Left ventricle myocardium inferior (tissue), 1 donor: ENCODE data around the gene ALG9. TPM values are rescaled to one million over a fixed set of nuclear protein-coding genes. Genes with fewer than 3 reads are reported as not detected.

Source experiments
- DNase-seq: peaks from one replicate; pipeline ENCODE4 v3.0.0-alpha.2; 2020
- H3K27ac ChIP-seq: fragments of 200-600 bp; replicated peaks from 2 replicates; pipeline ENCODE4 v1.8.0; 2021
- H3K27me3 ChIP-seq: fragments of 200-600 bp; 2 replicates; pipeline ENCODE4 v1.8.0; 2021; ENCODE audit warnings: low read depth
- H3K36me3 ChIP-seq: fragments of 200-600 bp; 2 replicates; pipeline ENCODE4 v1.8.0; 2021
- H3K4me1 ChIP-seq: fragments of 200-600 bp; 2 replicates; pipeline ENCODE4 v1.8.0; 2021
- H3K4me3 ChIP-seq: fragments of 200-600 bp; 2 replicates; pipeline ENCODE4 v1.8.0; 2021; ENCODE audit warnings: mild to moderate bottlenecking, moderate library complexity
- H3K9me3 ChIP-seq: fragments of 200-600 bp; replicated peaks from 2 replicates; pipeline ENCODE4 v1.8.0; 2021
- intact Hi-C: fragments of 100-400 bp; cut with micrococcal nuclease; formaldehyde crosslinking; loops from one replicate; pipeline ENCODE4 v1.11.0; 2022
- total RNA-seq: library from RNA; stranded (reverse); fragmentation: NEBNext Ultra II Directional; extraction: Animal tissue kit (Norgen Biotek cat#: 25700); gene quantifications from one replicate; pipeline ENCODE4 v1.2.1, GENCODE V29; 2021
- TF ChIP-seq, protein P1 (sequence below): fragments of 200-600 bp; IDR thresholded peaks from 2 replicates; pipeline ENCODE4 v1.8.0; 2021; ENCODE audit warnings: antibody characterized with exemption, mild to moderate bottlenecking, borderline replicate concordance
- donor health status: DM: no; HTN: yes; CAD: no; lungs with severe emphysema.

The ALG9 gene
- total RNA-seq, 1 donor from 2014 or later, result 14.4 TPM

- H3K36me3 ChIP-seq, result no peaks in the 10 kb centered on the region
- TF ChIP-seq, protein P1, sequence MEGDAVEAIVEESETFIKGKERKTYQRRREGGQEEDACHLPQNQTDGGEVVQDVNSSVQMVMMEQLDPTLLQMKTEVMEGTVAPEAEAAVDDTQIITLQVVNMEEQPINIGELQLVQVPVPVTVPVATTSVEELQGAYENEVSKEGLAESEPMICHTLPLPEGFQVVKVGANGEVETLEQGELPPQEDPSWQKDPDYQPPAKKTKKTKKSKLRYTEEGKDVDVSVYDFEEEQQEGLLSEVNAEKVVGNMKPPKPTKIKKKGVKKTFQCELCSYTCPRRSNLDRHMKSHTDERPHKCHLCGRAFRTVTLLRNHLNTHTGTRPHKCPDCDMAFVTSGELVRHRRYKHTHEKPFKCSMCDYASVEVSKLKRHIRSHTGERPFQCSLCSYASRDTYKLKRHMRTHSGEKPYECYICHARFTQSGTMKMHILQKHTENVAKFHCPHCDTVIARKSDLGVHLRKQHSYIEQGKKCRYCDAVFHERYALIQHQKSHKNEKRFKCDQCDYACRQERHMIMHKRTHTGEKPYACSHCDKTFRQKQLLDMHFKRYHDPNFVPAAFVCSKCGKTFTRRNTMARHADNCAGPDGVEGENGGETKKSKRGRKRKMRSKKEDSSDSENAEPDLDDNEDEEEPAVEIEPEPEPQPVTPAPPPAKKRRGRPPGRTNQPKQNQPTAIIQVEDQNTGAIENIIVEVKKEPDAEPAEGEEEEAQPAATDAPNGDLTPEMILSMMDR, result no peak
- H3K4me3 ChIP-seq, result no peak overlapping the region
- H3K9me3 ChIP-seq, result no peaks in the 10 kb centered on the region
- intact Hi-C loops, result loop anchor here (10.0 kb wide), 1 partner anchor 64 kb away; no protein-coding TSS in a partner anchor
- no peak overlapping the region for H3K27ac ChIP-seq
- peaks cover 22% of the 10 kb centered on the region for H3K4me1 ChIP-seq
- DNase-seq, result no peak
- no peaks in the 10 kb centered on the region for H3K27me3 ChIP-seq
Observed at GRCh38 chr11:111770581-111771134, 100.7 kb downstream of the ALG9 start.

GRCh38 chr11:111766834-111767142 is 104.6 kb downstream of the ALG9 start:
- intact Hi-C loops, result no loop called here
- peak overlapping the region; percentile 88 for H3K27ac ChIP-seq
- peaks cover 31% of the 10 kb centered on the region for H3K36me3 ChIP-seq
- TF ChIP-seq, protein P1, result no peak
- no peak for DNase-seq
- H3K4me3 ChIP-seq, result peak overlapping the region; percentile 97
- H3K27me3 ChIP-seq, result no peaks in the 10 kb centered on the region
- peaks cover 46% of the 10 kb centered on the region for H3K4me1 ChIP-seq
- H3K9me3 ChIP-seq, result no peaks in the 10 kb centered on the region

DNA sequence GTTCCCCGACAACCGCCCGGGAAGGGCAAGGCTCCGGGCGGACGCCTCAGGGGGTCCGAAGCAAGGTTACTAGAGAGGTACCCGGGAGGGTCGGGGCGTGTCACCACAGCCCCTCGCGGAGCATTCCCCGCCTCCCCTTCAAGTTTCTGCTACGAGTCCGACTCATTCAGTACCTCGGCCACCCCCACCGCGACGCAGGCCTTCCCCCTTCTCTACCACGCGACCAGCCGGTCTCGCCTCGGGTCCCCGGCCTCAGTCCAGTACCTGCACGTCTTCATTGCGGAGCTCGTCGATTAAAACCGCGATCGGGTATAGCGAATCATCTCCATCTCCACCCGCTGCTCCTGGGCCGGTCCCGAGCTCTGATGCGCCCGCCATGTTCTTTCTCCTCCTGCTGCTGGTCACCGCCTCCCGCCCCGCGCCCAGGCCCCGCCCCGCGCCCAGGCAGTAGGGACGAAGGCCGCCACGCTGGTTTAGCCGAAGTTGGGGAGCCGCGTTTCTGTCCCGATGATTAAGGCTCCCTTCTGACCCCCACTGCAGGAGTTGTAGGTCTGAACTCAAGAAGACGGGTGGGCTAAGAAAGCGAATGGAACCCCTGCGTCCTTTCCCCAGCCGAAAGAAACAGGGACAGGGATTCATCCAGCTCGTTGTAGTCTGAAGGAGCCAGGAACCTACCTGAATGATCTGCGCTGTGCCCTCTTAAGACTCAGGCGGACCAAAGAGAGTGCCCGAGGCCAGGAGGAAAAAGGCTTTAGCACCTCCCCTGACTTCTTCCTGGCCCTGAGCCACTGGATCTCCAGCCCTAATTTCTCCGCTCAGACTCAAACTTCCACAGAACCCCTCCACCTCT is 105.2 kb downstream of the ALG9 start, which contains the start of gene PPP2R1B:
Gene PPP2R1B (minus strand): TSS at position 406 of the 850 bp plus-strand sequence. CDS start 28 bp downstream, at position 378.
- peak; percentile 76 for DNase-seq
- TF ChIP-seq, protein P1, result no peak
- Histone ChIP-seq H3K4me1 (peaks cover 46% of the 10 kb centered on the region), H3K27me3 (no peaks in the 10 kb centered on the region), H3K4me3 (peak within 1 kb of the TSS; percentile 97), H3K9me3 (no peaks in the 10 kb centered on the region), H3K27ac (peak within 1 kb of the TSS; percentile 88), H3K36me3 (peaks cover 37% of the 10 kb centered on the region)
- intact Hi-C loops, result no loop called here

GRCh38 chr11:111765320-111765983 is 105.9 kb downstream of the ALG9 start:
- Histone ChIP-seq H3K4me3 (peak overlapping the region; percentile 97), H3K9me3 (no peaks in the 10 kb centered on the region), H3K36me3 (peaks cover 44% of the 10 kb centered on the region), H3K4me1 (peaks cover 54% of the 10 kb centered on the region), H3K27me3 (no peaks in the 10 kb centered on the region), H3K27ac (peak overlapping the region; percentile 88)
- DNase-seq, result no peak
- intact Hi-C loops, result no loop called here
- TF ChIP-seq, protein P1, result no peak

DNA sequence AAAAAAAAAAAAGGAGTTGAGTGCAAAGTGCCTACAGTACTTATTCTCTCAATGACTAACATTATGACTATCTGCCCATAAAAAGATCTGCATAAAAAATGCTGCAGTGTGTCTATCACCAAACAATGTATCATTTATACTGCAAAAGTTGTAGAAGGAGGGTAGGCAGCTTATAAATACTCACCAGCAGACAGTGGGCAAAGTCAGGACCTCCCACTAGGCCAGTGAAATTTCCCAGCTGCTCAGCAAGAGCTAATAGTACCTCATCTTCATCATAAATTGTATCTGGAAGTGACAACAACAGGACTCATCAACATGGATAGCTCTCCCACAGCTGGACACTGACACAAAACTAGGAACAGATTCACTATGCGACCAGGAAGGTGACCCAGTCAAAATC is 106.8 kb downstream of the ALG9 start:
- intact Hi-C loops, result no loop called here

More for the DNA sequence above, 106.8 kb downstream of the ALG9 start:
- Histone ChIP-seq H3K9me3 (no peaks in the 10 kb centered on the region), H3K27ac (no peak overlapping the region), H3K4me1 (peaks cover 62% of the 10 kb centered on the region), H3K36me3 (peaks cover 52% of the 10 kb centered on the region), H3K27me3 (no peaks in the 10 kb centered on the region), H3K4me3 (peak overlapping the region; percentile 97)
- TF ChIP-seq, protein P1, result no peak
- DNase-seq, result no peak
